GM12874 (cell line): ENCODE results near the gene RAP2A.

Experiments
- CTCF ChIP-seq: IDR thresholded peaks from 2 replicates; pipeline ENCODE4 v1.5.1; 2011; ENCODE audit warnings: low read depth, mild to moderate bottlenecking, control low read depth, low read length, moderate library complexity; ENCODE audit not compliant: insufficient read depth

The RAP2A gene

GRCh38 chr13:97497400-97497799 lies 63.4 kb downstream of the RAP2A start:
- no peak for TF ChIP-seq CTCF

- TF ChIP-seq CTCF: no peak
Observed at GRCh38 chr13:97498419-97498818, 64.5 kb downstream of the RAP2A start.

- no peak for TF ChIP-seq CTCF
Observed at GRCh38 chr13:97499181-97499580, 65.2 kb downstream of the RAP2A start.

- no peak for TF ChIP-seq CTCF
Observed at GRCh38 chr13:97502181-97502580, 68.2 kb downstream of the RAP2A start.

- TF ChIP-seq CTCF: no peak
Observed at GRCh38 chr13:97502706-97503105, 68.7 kb downstream of the RAP2A start.

GRCh38 chr13:97505017-97505416 lies 71.0 kb downstream of the RAP2A start:
- TF ChIP-seq CTCF: no peak

GRCh38 chr13:97506511-97506910 lies 72.5 kb downstream of the RAP2A start:
- TF ChIP-seq CTCF: no peak

- no peak for TF ChIP-seq CTCF
Observed at GRCh38 chr13:97512732-97513131, 78.8 kb downstream of the RAP2A start.
